ENCODE data around the gene PSME3IP1.

DNA sequence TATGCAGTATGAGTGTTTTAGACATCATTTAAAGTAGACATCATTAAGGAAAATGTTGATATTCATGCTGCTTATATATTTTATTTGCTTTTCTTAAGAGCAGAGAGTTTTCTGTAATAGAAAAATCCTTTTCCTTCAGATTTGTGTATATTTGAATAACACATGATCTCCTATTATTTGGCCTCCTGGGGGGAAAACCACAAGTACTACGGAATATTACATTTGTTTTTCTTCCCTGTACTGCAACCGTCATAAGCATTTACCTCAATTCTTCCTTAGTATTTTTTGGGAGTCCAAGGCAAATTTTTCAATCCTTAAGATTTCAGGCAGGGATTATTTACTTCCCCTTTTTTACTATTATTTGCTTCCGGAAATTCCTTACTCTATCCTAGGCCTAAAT, 6.3 kb upstream of the PSME3IP1 start:
- no peak for TF ChIP-seq POLR2A (IDR thresholded peaks at IDR 0.05)
- TF ChIP-seq, protein P1, sequence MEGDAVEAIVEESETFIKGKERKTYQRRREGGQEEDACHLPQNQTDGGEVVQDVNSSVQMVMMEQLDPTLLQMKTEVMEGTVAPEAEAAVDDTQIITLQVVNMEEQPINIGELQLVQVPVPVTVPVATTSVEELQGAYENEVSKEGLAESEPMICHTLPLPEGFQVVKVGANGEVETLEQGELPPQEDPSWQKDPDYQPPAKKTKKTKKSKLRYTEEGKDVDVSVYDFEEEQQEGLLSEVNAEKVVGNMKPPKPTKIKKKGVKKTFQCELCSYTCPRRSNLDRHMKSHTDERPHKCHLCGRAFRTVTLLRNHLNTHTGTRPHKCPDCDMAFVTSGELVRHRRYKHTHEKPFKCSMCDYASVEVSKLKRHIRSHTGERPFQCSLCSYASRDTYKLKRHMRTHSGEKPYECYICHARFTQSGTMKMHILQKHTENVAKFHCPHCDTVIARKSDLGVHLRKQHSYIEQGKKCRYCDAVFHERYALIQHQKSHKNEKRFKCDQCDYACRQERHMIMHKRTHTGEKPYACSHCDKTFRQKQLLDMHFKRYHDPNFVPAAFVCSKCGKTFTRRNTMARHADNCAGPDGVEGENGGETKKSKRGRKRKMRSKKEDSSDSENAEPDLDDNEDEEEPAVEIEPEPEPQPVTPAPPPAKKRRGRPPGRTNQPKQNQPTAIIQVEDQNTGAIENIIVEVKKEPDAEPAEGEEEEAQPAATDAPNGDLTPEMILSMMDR (IDR thresholded peaks at IDR 0.05) = no peak

All from lower leg skin (tissue), 3 donors.